Pancreas (tissue), 10 donors: ENCODE data around the gene MAN2B1. TPM values are rescaled to one million over a fixed set of nuclear protein-coding genes. Genes with fewer than 3 reads are reported as not detected.

Experiments used
- ATAC-seq, 4 donors: fragments of 200-7000 bp; cut with Tn5 transposase; one replicate each; pipeline versions ENCODE4 v1.8.0 to v1.9.1; 2020; ENCODE audit warnings: mild to moderate bottlenecking in 4 of 4, moderate library complexity in 4 of 4
- DNase-seq, 6 donors: peaks; one replicate each; pipeline ENCODE4 v3.0.0-alpha.2; 2020
- FAIRE-seq: peaks from 2 replicates; lab custom pipeline; 2012; peaks lifted over from hg19 to GRCh38; lab: Jason Lieb, UNC
- H3K27ac ChIP-seq, 4 donors: fragments of 200-600 bp; sonication (generic); 1 replicate in 3 of 4; 2 replicates in 1 of 4; pipeline versions ENCODE4 v1.5.0 to v1.8.0; 2020
- H3K27me3 ChIP-seq, 4 donors: fragments of 200-600 bp; one replicate each; pipeline ENCODE4 v1.8.0; 2021
- H3K36me3 ChIP-seq, 3 donors: fragments of 200-600 bp; sonication (generic) in 1 of 3; one replicate each; pipeline versions ENCODE4 v1.5.0 to v1.8.0; 2020 to 2021
- H3K4me1 ChIP-seq, 3 donors: fragments of 200-600 bp; one replicate each; pipeline ENCODE4 v1.8.0; 2021
- H3K4me3 ChIP-seq, 4 donors: fragments of 200-600 bp; sonication (generic) in 2 of 4; one replicate each; pipeline versions ENCODE4 v1.5.0 to v1.8.0; 2020 to 2021
- H3K9me3 ChIP-seq, 4 donors: fragments of 200-600 bp; one replicate each; pipeline ENCODE4 v1.8.0; 2021
- CTCF ChIP-seq, 4 donors: fragments of 200-600 bp; sonication (generic) in 3 of 4; IDR thresholded peaks; one replicate each; pipeline versions ENCODE4 v1.5.0 to v1.8.0; 2021; ENCODE audit warnings: antibody characterized with exemption in 4 of 4
- WGBS, 2 donors: extraction: QIAGEN DNeasy Blood & Tissue Kit; methylation state at CpG; one replicate each; pipeline ENCODE4 v1.1.7; 2013; 5-methylcytosine and 5-hydroxymethylcytosine counted together
- intact Hi-C, 3 donors: fragments of 100-400 bp; cut with DNase I; formaldehyde crosslinking; loops; one replicate each; pipeline versions ENCODE4 v1.11.1 to v1.14.2; 2022
- polyA plus RNA-seq, 2 donors: library from polyadenylated mRNA; stranded (reverse); fragments of 200-250 nt; gene quantifications; one replicate each; pipeline ENCODE4 v1.2.3, GENCODE V29; 2013
- total RNA-seq, 6 donors: library from RNA; stranded (reverse); fragmentation: NEBNext Ultra II Directional in 4 of 6; extraction: Animal tissue kit (Norgen Biotek cat#: 25700) in 4 of 6; gene quantifications; one replicate each; pipeline versions ENCODE4 v1.2.1 to v1.2.4, GENCODE V29; 2021 to 2023
- donor health status: healthy with polysubstance abuse.
- donor health status: DM: no; HTN: no; CAD: no; lungs with moderate emphysema.
- donor health status: DM: no; HTN: no; CAD: no.
- donor health status: control.
- donor health status: control.
- donor health status: Bipolar disorder and iron deficiency.
- donor health status: DM: yes; HTN: yes; CAD: no.
- donor health status: DM: no; HTN: no; CAD: no.
- donor health status: DM: no; HTN: no; CAD: no.
- donor health status: DM: yes; HTN: yes; CAD: no.

Gene MAN2B1
- total and polyA plus RNA-seq, 8 donors = 30.2 to 92.8 (median 52.4) TPM

GRCh38 chr19:12606796-12607195 is 59.7 kb downstream of the MAN2B1 start:
- Histone ChIP-seq H3K27ac (no peak overlapping the region), H3K9me3 (no peaks in the 10 kb centered on the region), H3K4me1 (peaks cover 3 to 9% (median 7%) of the 10 kb centered on the region in 3 donors), H3K27me3 (no peaks in the 10 kb centered on the region), H3K36me3 (no peaks in the 10 kb centered on the region), H3K4me3 (no peak overlapping the region)
- WGBS, 2 donors = 98 to 100% methylated on average over 1 of the region's 1 CpG
- no peak for ATAC-seq
- intact Hi-C loops = no loop called here
- TF ChIP-seq CTCF (IDR thresholded peaks at IDR 0.05) = no peak
- DNase-seq = no peak
- no peak for FAIRE-seq

GRCh38 chr19:12603714-12604113 is 62.8 kb downstream of the MAN2B1 start:
- intact Hi-C loops = no loop called here
- no peaks in the 10 kb centered on the region for H3K36me3 ChIP-seq

GRCh38 chr19:12597594-12597993 is 68.9 kb downstream of the MAN2B1 start:
- WGBS, 2 donors = 86 to 89% methylated on average over 11 of the region's 11 CpGs
- no peak for FAIRE-seq
- intact Hi-C loops = no loop called here
- H3K4me3 ChIP-seq = no peak overlapping the region
- ATAC-seq = no peak
- no peaks in the 10 kb centered on the region for H3K9me3 ChIP-seq
- no peak for TF ChIP-seq CTCF (IDR thresholded peaks at IDR 0.05)
- no peak for DNase-seq
- H3K27ac ChIP-seq = no peak overlapping the region
- H3K27me3 ChIP-seq = no peaks in the 10 kb centered on the region
- H3K36me3 ChIP-seq = no peaks in the 10 kb centered on the region
- no peaks in the 10 kb centered on the region for H3K4me1 ChIP-seq

More at GRCh38 chr19:12603714-12604113, 62.8 kb downstream of the MAN2B1 start:
- Histone ChIP-seq H3K4me3 (no peak overlapping the region), H3K27ac (no peak overlapping the region), H3K4me1 (no peaks in the 10 kb centered on the region), H3K27me3 (no peaks in the 10 kb centered on the region), H3K9me3 (no peaks in the 10 kb centered on the region)
- 87 to 94% methylated on average over 1 of the region's 1 CpG for WGBS, 2 donors
- DNase-seq = no peak
- no peak for FAIRE-seq
- ATAC-seq = no peak
- no peak for TF ChIP-seq CTCF (IDR thresholded peaks at IDR 0.05)

GRCh38 chr19:12596927-12597548 is 69.5 kb downstream of the MAN2B1 start:
- no peak for ATAC-seq
- WGBS, 2 donors = 81 to 87% methylated on average over 38 of the region's 38 CpGs
- Histone ChIP-seq H3K4me3 (no peak overlapping the region), H3K4me1 (no peaks in the 10 kb centered on the region), H3K9me3 (no peaks in the 10 kb centered on the region), H3K27ac (no peak overlapping the region), H3K27me3 (no peaks in the 10 kb centered on the region), H3K36me3 (no peaks in the 10 kb centered on the region)
- DNase-seq = peak in 1 of 6 donors; percentile 52
- FAIRE-seq = no peak
- no peak for TF ChIP-seq CTCF (IDR thresholded peaks at IDR 0.05)
- intact Hi-C loops = no loop called here

Other genes starting within 250 kb of the MAN2B1 start
- gene ZNF443, start 225.7 kb downstream of the MAN2B1 start, total RNA-seq = 1 to 10 TPM; 1.2 to 3.8 (median 2.0) TPM
- 1 to 10 TPM; 2.4 to 3.8 TPM for gene ZNF443, start 225.7 kb downstream of the MAN2B1 start, polyA plus RNA-seq
- 1 to 10 TPM in 4 of 6 donors, under 1 TPM in 2; 0.56 to 2.5 (median 1.9) TPM for gene ZNF709, start 181.9 kb downstream of the MAN2B1 start, total RNA-seq
- gene ZNF709, start 181.9 kb downstream of the MAN2B1 start, polyA plus RNA-seq = 1 to 10 TPM in 1 of 2 donors, under 1 TPM in 1; 0.87 to 1.5 TPM
- gene ZNF564, start 115.3 kb downstream of the MAN2B1 start, total RNA-seq = 10 to 100 TPM in 1 of 6 donors, 1 to 10 TPM in 5; 5.0 to 10.4 (median 6.2) TPM
- gene ZNF564, start 115.3 kb downstream of the MAN2B1 start, polyA plus RNA-seq = 1 to 10 TPM; 4.2 to 5.2 TPM
- gene ZNF490, start 55.9 kb downstream of the MAN2B1 start, total RNA-seq = 1 to 10 TPM; 3.3 to 7.0 (median 4.1) TPM
- under 1 TPM; 0.38 to 0.65 TPM for gene ZNF490, start 55.9 kb downstream of the MAN2B1 start, polyA plus RNA-seq
- gene ZNF791, start 55.8 kb downstream of the MAN2B1 start, total RNA-seq = 10 to 100 TPM in 5 of 6 donors, 1 to 10 TPM in 1; 10.0 to 16.7 (median 12.3) TPM
- 1 to 10 TPM; 6.1 to 6.3 TPM for gene ZNF791, start 55.8 kb downstream of the MAN2B1 start, polyA plus RNA-seq
- 1 to 10 TPM; 3.5 to 8.8 (median 5.7) TPM for gene WDR83, start 65 bp upstream of the MAN2B1 start, total RNA-seq
- gene WDR83, start 65 bp upstream of the MAN2B1 start, polyA plus RNA-seq = 10 to 100 TPM; 25.6 to 28.1 TPM
- 10 to 100 TPM; 36.0 to 53.2 (median 47.7) TPM for gene DHPS, start 15.1 kb upstream of the MAN2B1 start, total RNA-seq
- gene DHPS, start 15.1 kb upstream of the MAN2B1 start, polyA plus RNA-seq = 10 to 100 TPM; 78.8 to 85.7 TPM
- not detected for gene GNG14, start 21.3 kb upstream of the MAN2B1 start, total RNA-seq
- gene GNG14, start 21.3 kb upstream of the MAN2B1 start, polyA plus RNA-seq = not detected
- gene FBXW9, start 29.9 kb upstream of the MAN2B1 start, total RNA-seq = 1 to 10 TPM; 3.1 to 5.0 (median 4.2) TPM
- gene FBXW9, start 29.9 kb upstream of the MAN2B1 start, polyA plus RNA-seq = 1 to 10 TPM; 5.6 to 8.5 TPM
- gene TNPO2, start 57.2 kb upstream of the MAN2B1 start, total RNA-seq = 10 to 100 TPM; 15.7 to 29.5 (median 20.8) TPM
- 10 to 100 TPM; 29.0 to 37.2 TPM for gene TNPO2, start 57.2 kb upstream of the MAN2B1 start, polyA plus RNA-seq
- gene TRIR, start 67.9 kb upstream of the MAN2B1 start, total RNA-seq = 10 to 100 TPM; 49.2 to 86.5 (median 63.0) TPM
- gene TRIR, start 67.9 kb upstream of the MAN2B1 start, polyA plus RNA-seq = 100 to 1,000 TPM; 163 to 191 TPM
- 10 to 100 TPM; 16.6 to 34.5 (median 27.9) TPM for gene GET3, start 70.8 kb upstream of the MAN2B1 start, total RNA-seq
- 10 to 100 TPM; 34.8 to 48.2 TPM for gene GET3, start 70.8 kb upstream of the MAN2B1 start, polyA plus RNA-seq
- gene BEST2, start 85.0 kb upstream of the MAN2B1 start, total RNA-seq = not detected
- gene BEST2, start 85.0 kb upstream of the MAN2B1 start, polyA plus RNA-seq = not detected
- gene HOOK2, start 108.8 kb upstream of the MAN2B1 start, total RNA-seq = 10 to 100 TPM; 37.7 to 60.9 (median 49.0) TPM
- gene HOOK2, start 108.8 kb upstream of the MAN2B1 start, polyA plus RNA-seq = 100 to 1,000 TPM; 268 to 300 TPM
- 100 to 1,000 TPM in 2 of 6 donors, 10 to 100 TPM in 4; 41.6 to 109 (median 70.7) TPM for gene JUNB, start 124.7 kb upstream of the MAN2B1 start, total RNA-seq
- gene JUNB, start 124.7 kb upstream of the MAN2B1 start, polyA plus RNA-seq = 100 to 1,000 TPM; 172 to 206 TPM
- 100 to 1,000 TPM in 4 of 6 donors, 10 to 100 TPM in 2; 77.5 to 109 (median 103) TPM for gene PRDX2, start 135.1 kb upstream of the MAN2B1 start, total RNA-seq
- gene PRDX2, start 135.1 kb upstream of the MAN2B1 start, polyA plus RNA-seq = 100 to 1,000 TPM in 1 of 2 donors, 10 to 100 TPM in 1; 75.8 to 172 TPM
- gene THSD8, start 135.3 kb upstream of the MAN2B1 start, total RNA-seq = 1 to 10 TPM in 5 of 6 donors, under 1 TPM in 1; 0.90 to 3.9 (median 2.1) TPM
- 1 to 10 TPM; 1.3 to 2.0 TPM for gene THSD8, start 135.3 kb upstream of the MAN2B1 start, polyA plus RNA-seq
- 1 to 10 TPM; 1.7 to 6.0 (median 3.0) TPM for gene RNASEH2A, start 139.8 kb upstream of the MAN2B1 start, total RNA-seq
- 1 to 10 TPM; 3.9 to 5.5 TPM for gene RNASEH2A, start 139.8 kb upstream of the MAN2B1 start, polyA plus RNA-seq
- under 1 TPM in 4 of 6 donors, not detected in 2; 0.19 to 0.86 (median 0.37) TPM for gene RTBDN, start 167.8 kb upstream of the MAN2B1 start, total RNA-seq
- gene RTBDN, start 167.8 kb upstream of the MAN2B1 start, polyA plus RNA-seq = 1 to 10 TPM; 1.2 to 4.6 TPM
- 1 to 10 TPM in 1 of 6 donors, under 1 TPM in 5; 0.23 to 1.1 (median 0.84) TPM for gene MAST1, start 171.8 kb upstream of the MAN2B1 start, total RNA-seq
- 1 to 10 TPM; 5.8 to 7.3 TPM for gene MAST1, start 171.8 kb upstream of the MAN2B1 start, polyA plus RNA-seq
- 10 to 100 TPM; 16.2 to 35.9 (median 20.5) TPM for gene DNASE2, start 214.7 kb upstream of the MAN2B1 start, total RNA-seq
- 10 to 100 TPM in 1 of 2 donors, 1 to 10 TPM in 1; 9.4 to 21.0 TPM for gene DNASE2, start 214.7 kb upstream of the MAN2B1 start, polyA plus RNA-seq
- gene KLF1, start 220.5 kb upstream of the MAN2B1 start, total RNA-seq = under 1 TPM in 2 of 6 donors, not detected in 4; 0.12 to 0.22 TPM
- not detected for gene KLF1, start 220.5 kb upstream of the MAN2B1 start, polyA plus RNA-seq
- 10 to 100 TPM in 3 of 6 donors, 1 to 10 TPM in 3; 6.3 to 17.2 (median 11.7) TPM for gene GCDH, start 224.4 kb upstream of the MAN2B1 start, total RNA-seq
- gene GCDH, start 224.4 kb upstream of the MAN2B1 start, polyA plus RNA-seq = 10 to 100 TPM; 19.2 to 27.1 TPM